ENCODE data around the gene PTH1R.

The PTH1R gene

GRCh38 chr3:46921871-46922271 lies 44.4 kb downstream of the PTH1R start:
- no peak for DNase-seq (ENCODE audit: insufficient read length, low spot score)
- no peak for FAIRE-seq
- TF ChIP-seq SPI1 (IDR thresholded peaks at IDR 0.05; ENCODE audit: low read depth, low read length) (no peak), TAF1 (IDR thresholded peaks at IDR 0.05; ENCODE audit: low read depth, low read length) (no peak), POU2F2 (IDR thresholded peaks at IDR 0.05; ENCODE audit: low read depth, low read length) (no peak), POLR2AphosphoS5 (IDR thresholded peaks at IDR 0.05; ENCODE audit: low read depth, low read length) (no peak), PAX5 (IDR thresholded peaks at IDR 0.05; ENCODE audit: insufficient read depth, low read length, severe bottlenecking) (no peak), POLR2A (IDR thresholded peaks at IDR 0.05; ENCODE audit: low read depth, low read length) (no peak)

GRCh38 chr3:46922426-46922825 lies 44.9 kb downstream of the PTH1R start:
- DNase-seq (ENCODE audit: insufficient read length, low spot score) (no peak), FAIRE-seq (no peak)
- TF ChIP-seq POLR2A (IDR thresholded peaks at IDR 0.05; ENCODE audit: low read depth, low read length): no peak
- TF ChIP-seq POU2F2 (IDR thresholded peaks at IDR 0.05; ENCODE audit: low read depth, low read length): no peak
- no peak for TF ChIP-seq TAF1 (IDR thresholded peaks at IDR 0.05; ENCODE audit: low read depth, low read length)
- TF ChIP-seq SPI1 (IDR thresholded peaks at IDR 0.05; ENCODE audit: low read depth, low read length): no peak
- TF ChIP-seq POLR2AphosphoS5 (IDR thresholded peaks at IDR 0.05; ENCODE audit: low read depth, low read length): no peak
- TF ChIP-seq PAX5 (IDR thresholded peaks at IDR 0.05; ENCODE audit: insufficient read depth, low read length, severe bottlenecking): no peak

DNA sequence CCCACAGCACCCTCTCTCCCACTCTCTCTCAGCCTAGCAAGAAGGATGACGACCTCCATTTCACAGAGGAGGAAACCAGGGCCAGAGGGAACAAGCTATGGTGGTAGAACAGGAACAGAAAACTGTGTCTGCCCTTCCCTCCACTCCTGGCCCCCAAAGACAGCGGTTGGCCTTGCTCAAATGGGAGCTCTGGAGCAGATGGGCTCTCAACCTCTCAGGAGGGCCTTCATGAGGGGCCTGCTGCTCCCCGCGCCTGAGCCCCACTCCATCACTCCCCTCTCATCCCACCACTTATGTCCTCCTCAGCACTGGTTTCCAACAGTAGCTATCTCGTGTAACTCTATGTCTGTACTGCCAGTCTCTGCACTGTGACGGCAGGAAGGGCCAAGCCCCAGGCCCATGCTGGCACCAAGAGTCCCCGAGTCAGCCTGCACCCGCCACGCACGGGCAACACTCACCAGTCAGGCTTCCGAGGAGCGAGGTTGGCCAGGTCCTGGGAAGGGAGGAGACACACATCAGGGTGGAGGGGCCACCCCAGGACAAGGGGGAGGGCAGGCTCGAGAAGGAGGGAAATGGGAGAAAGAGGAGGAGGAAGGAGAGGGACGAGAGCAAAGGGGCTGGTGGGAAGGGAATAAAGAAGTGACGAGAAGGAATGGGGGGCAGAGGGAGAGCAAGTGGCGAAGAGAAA lies 45.5 kb downstream of the PTH1R start:
- no peak for TF ChIP-seq TAF1 (IDR thresholded peaks at IDR 0.05; ENCODE audit: low read depth, low read length)
- TF ChIP-seq POU2F2 (IDR thresholded peaks at IDR 0.05; ENCODE audit: low read depth, low read length): no peak
- no peak for TF ChIP-seq POLR2A (IDR thresholded peaks at IDR 0.05; ENCODE audit: low read depth, low read length)
- no peak for TF ChIP-seq POLR2AphosphoS5 (IDR thresholded peaks at IDR 0.05; ENCODE audit: low read depth, low read length)
- TF ChIP-seq PAX5 (IDR thresholded peaks at IDR 0.05; ENCODE audit: insufficient read depth, low read length, severe bottlenecking): no peak
- TF ChIP-seq SPI1 (IDR thresholded peaks at IDR 0.05; ENCODE audit: low read depth, low read length): no peak
- FAIRE-seq (no peak), DNase-seq (ENCODE audit: insufficient read length, low spot score) (no peak)

- no peak for TF ChIP-seq SPI1 (IDR thresholded peaks at IDR 0.05; ENCODE audit: low read depth, low read length)
- no peak for TF ChIP-seq POU2F2 (IDR thresholded peaks at IDR 0.05; ENCODE audit: low read depth, low read length)
- no peak for TF ChIP-seq POLR2AphosphoS5 (IDR thresholded peaks at IDR 0.05; ENCODE audit: low read depth, low read length)
- no peak for TF ChIP-seq TAF1 (IDR thresholded peaks at IDR 0.05; ENCODE audit: low read depth, low read length)
- no peak for TF ChIP-seq POLR2A (IDR thresholded peaks at IDR 0.05; ENCODE audit: low read depth, low read length)
- TF ChIP-seq PAX5 (IDR thresholded peaks at IDR 0.05; ENCODE audit: insufficient read depth, low read length, severe bottlenecking): no peak
- DNase-seq (ENCODE audit: insufficient read length, low spot score): no peak
- FAIRE-seq: no peak
Measured at GRCh38 chr3:46923559-46924350, 46.2 kb downstream of the PTH1R start.

DNA sequence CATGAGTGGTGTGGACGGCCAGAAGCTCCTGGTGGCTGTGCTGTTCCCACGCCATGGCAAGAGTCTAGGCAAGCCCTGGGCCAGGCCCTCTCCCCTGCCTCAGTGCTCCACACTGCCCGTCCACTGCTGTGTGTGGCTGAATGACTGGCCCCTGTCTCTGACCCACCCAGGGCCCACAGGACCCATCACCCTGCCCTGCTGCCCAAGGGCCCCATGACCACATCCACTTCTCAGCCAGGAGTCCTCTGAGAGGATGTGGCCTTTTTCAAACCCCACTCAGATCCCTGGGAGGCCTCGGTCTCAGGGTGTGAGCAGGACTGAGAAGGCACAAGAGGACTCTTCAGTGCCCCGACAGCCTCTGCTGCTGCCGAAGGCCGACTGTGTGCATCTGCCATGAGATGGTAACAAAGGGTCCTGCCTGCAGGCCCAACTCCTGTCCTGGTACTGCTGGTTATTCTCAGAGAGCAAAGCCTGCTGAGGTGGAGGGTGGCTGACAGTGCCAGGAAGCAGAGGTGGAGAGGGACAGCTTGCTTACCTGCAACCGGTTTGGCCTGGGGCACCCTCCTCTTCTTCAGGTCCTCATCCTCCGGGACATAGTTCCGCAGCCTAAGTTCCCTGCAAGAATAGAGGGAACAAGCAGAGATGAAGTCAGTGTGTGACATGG lies 47.5 kb downstream of the PTH1R start:
- DNase-seq (ENCODE audit: insufficient read length, low spot score): no peak
- TF ChIP-seq PAX5 (IDR thresholded peaks at IDR 0.05; ENCODE audit: insufficient read depth, low read length, severe bottlenecking) (no peak), SPI1 (IDR thresholded peaks at IDR 0.05; ENCODE audit: low read depth, low read length) (no peak), POU2F2 (IDR thresholded peaks at IDR 0.05; ENCODE audit: low read depth, low read length) (no peak), TAF1 (IDR thresholded peaks at IDR 0.05; ENCODE audit: low read depth, low read length) (no peak), POLR2AphosphoS5 (IDR thresholded peaks at IDR 0.05; ENCODE audit: low read depth, low read length) (no peak), POLR2A (IDR thresholded peaks at IDR 0.05; ENCODE audit: low read depth, low read length) (no peak; the same call in 1 of the 2 replicates)
- FAIRE-seq: no peak

DNA sequence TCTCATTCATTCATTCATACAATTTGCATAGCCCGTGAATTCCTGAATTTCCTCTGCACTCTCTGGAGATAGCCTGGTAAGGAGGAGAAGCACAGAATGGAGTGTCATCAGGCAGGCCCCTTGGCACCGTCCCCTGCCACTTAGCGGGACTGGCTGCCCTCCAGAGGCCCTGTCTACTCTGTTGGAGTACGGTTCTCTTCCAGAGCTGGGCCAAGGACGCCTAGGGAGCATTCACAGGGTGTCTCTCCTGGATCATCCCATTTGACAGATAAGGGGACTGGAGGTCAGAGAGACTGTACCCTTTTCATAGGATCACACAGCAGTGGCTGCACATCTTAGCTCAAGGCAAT lies 48.0 kb downstream of the PTH1R start:
- DNase-seq (ENCODE audit: insufficient read length, low spot score): no peak
- FAIRE-seq: no peak
- TF ChIP-seq POLR2A (IDR thresholded peaks at IDR 0.05; ENCODE audit: low read depth, low read length) (no peak), POLR2AphosphoS5 (IDR thresholded peaks at IDR 0.05; ENCODE audit: low read depth, low read length) (no peak), TAF1 (IDR thresholded peaks at IDR 0.05; ENCODE audit: low read depth, low read length) (no peak), POU2F2 (IDR thresholded peaks at IDR 0.05; ENCODE audit: low read depth, low read length) (no peak), PAX5 (IDR thresholded peaks at IDR 0.05; ENCODE audit: insufficient read depth, low read length, severe bottlenecking) (no peak), SPI1 (IDR thresholded peaks at IDR 0.05; ENCODE audit: low read depth, low read length) (no peak)

- FAIRE-seq: no peak
Measured at GRCh38 chr3:46926039-46926438, 48.5 kb downstream of the PTH1R start.

GRCh38 chr3:46926447-46926846 lies 48.9 kb downstream of the PTH1R start:
- DNase-seq (ENCODE audit: insufficient read length, low spot score) (no peak), FAIRE-seq (no peak)
- no peak for TF ChIP-seq TAF1 (IDR thresholded peaks at IDR 0.05; ENCODE audit: low read depth, low read length)
- TF ChIP-seq POLR2A (IDR thresholded peaks at IDR 0.05; ENCODE audit: low read depth, low read length): no peak
- no peak for TF ChIP-seq POU2F2 (IDR thresholded peaks at IDR 0.05; ENCODE audit: low read depth, low read length)
- no peak for TF ChIP-seq SPI1 (IDR thresholded peaks at IDR 0.05; ENCODE audit: low read depth, low read length)
- no peak for TF ChIP-seq PAX5 (IDR thresholded peaks at IDR 0.05; ENCODE audit: insufficient read depth, low read length, severe bottlenecking)
- TF ChIP-seq POLR2AphosphoS5 (IDR thresholded peaks at IDR 0.05; ENCODE audit: low read depth, low read length): no peak

More at GRCh38 chr3:46926039-46926438, 48.5 kb downstream of the PTH1R start:
- no peak for DNase-seq (ENCODE audit: insufficient read length, low spot score)
- TF ChIP-seq POLR2A (IDR thresholded peaks at IDR 0.05; ENCODE audit: low read depth, low read length) (no peak), POLR2AphosphoS5 (IDR thresholded peaks at IDR 0.05; ENCODE audit: low read depth, low read length) (no peak), PAX5 (IDR thresholded peaks at IDR 0.05; ENCODE audit: insufficient read depth, low read length, severe bottlenecking) (no peak), SPI1 (IDR thresholded peaks at IDR 0.05; ENCODE audit: low read depth, low read length) (no peak), POU2F2 (IDR thresholded peaks at IDR 0.05; ENCODE audit: low read depth, low read length) (no peak), TAF1 (IDR thresholded peaks at IDR 0.05; ENCODE audit: low read depth, low read length) (no peak)
